Heart left ventricle (tissue), 16 donors: ENCODE measurements around the gene CFAP97D2. TPM values are rescaled to one million over a fixed set of nuclear protein-coding genes. Genes with fewer than 3 reads are reported as not detected.
A peak's percentile ranks its signal among the peaks of the same experiment; 100 is the strongest.

Experiments used
- ATAC-seq, 4 donors: fragments of 200-7000 bp; cut with Tn5 transposase; one replicate each; pipeline ENCODE4 v1.9.1; 2020 to 2022; ENCODE audit warnings: moderate library complexity in 4 of 4, mild to moderate bottlenecking in 3 of 4, moderate number of reproducible peaks in 1 of 4
- DNase-seq, 5 donors: peaks; one replicate each; pipeline ENCODE4 v3.0.0-alpha.2; 2020
- H3K27ac ChIP-seq, 12 donors: fragments of 200-600 bp; sonication (generic) in 4 of 12; one replicate each; pipeline versions ENCODE4 v1.5.0 to v1.8.0; 2016 to 2022; ENCODE audit warnings: mild to moderate bottlenecking in 2 of 12
- H3K27me3 ChIP-seq, 9 donors: fragments of 200-600 bp; sonication (generic) in 2 of 9; one replicate each; pipeline versions ENCODE4 v1.5.1 to v1.8.0; 2016 to 2022; ENCODE audit warnings: mild to moderate bottlenecking in 3 of 9
- H3K36me3 ChIP-seq, 9 donors: fragments of 200-600 bp; sonication (generic) in 2 of 9; one replicate each; pipeline versions ENCODE4 v1.5.0 to v1.8.0; 2018 to 2022; ENCODE audit warnings: mild to moderate bottlenecking in 2 of 9
- H3K4me1 ChIP-seq, 12 donors: fragments of 200-600 bp; sonication (generic) in 4 of 12; one replicate each; pipeline versions ENCODE4 v1.5.0 to v1.8.0; 2016 to 2022; ENCODE audit warnings: mild to moderate bottlenecking in 3 of 12
- H3K4me3 ChIP-seq, 12 donors: fragments of 200-600 bp; sonication (generic) in 4 of 12; one replicate each; pipeline versions ENCODE4 v1.5.0 to v1.8.0; 2017 to 2022; ENCODE audit warnings: mild to moderate bottlenecking in 9 of 12, moderate library complexity in 4 of 12
- H3K9me3 ChIP-seq, 12 donors: fragments of 200-600 bp; sonication (generic) in 4 of 12; one replicate each; pipeline versions ENCODE4 v1.5.0 to v1.8.0; 2016 to 2022; ENCODE audit warnings: mild to moderate bottlenecking in 1 of 12
- POLR2A ChIP-seq, 2 donors: fragments of 450-650 bp; IDR thresholded peaks; one replicate each; pipeline ENCODE4 v1.6.1; 2017; ENCODE audit warnings: antibody characterized with exemption in 2 of 2, mild to moderate bottlenecking in 2 of 2, moderate library complexity in 2 of 2
- WGBS, 4 donors: extraction: QIAGEN DNeasy Blood & Tissue Kit in 2 of 4; methylation state at CpG; one replicate each; pipeline versions ENCODE4 v1.1.5 to v1.1.7; 2013 to 2018; 5-methylcytosine and 5-hydroxymethylcytosine counted together
- intact Hi-C, 10 donors: fragments of 100-400 bp; cut with DNase I; formaldehyde crosslinking; loops; one replicate each; pipeline versions ENCODE4 v1.11.1 to v1.14.2; 2022
- polyA plus RNA-seq, 2 donors: library from polyadenylated mRNA; stranded (reverse); fragments of 200-250 nt; gene quantifications; one replicate each; pipeline ENCODE4 v1.2.3, GENCODE V29; 2013
- total RNA-seq, 9 donors: library from RNA; depleted of rRNA in 2 of 9; stranded (reverse); fragments of >200 nt in 2 of 9; fragmentation: NEBNext Ultra II Directional in 3 of 9; extraction: Animal tissue kit (Norgen Biotek cat#: 25700) in 3 of 9; gene quantifications; one replicate each; pipeline versions ENCODE4 v1.1.0 to v1.2.4, GENCODE V29; 2016 to 2023
- TF ChIP-seq, protein P1 (sequence below), 12 donors: fragments of 200-600 bp; sonication (generic) in 4 of 12; IDR thresholded peaks; one replicate each; pipeline versions ENCODE4 v1.5.0 to v1.8.0; 2018 to 2022; ENCODE audit warnings: antibody characterized with exemption in 12 of 12, mild to moderate bottlenecking in 5 of 12
- donor health status: ischemic (EF 13 %, LVEDD 7.1; RV severe dilation, severe dysfunction).
- donor health status: healthy with polysubstance abuse.
- donor health status: DM: no; HTN: yes; CAD: no.
- donor health status: DM: no; HTN: no; CAD: no.
- donor health status: ischemic (EF 25% LVEDD 6.9; RV normal size, moderate dysfunction).
- donor health status: ischemic (EF 25% LVEDD 5.7; RV mildly dilated, moderate dysfunction).
- donor health status: healthy.
- donor health status: DM: yes; HTN: yes; CAD: no.
- donor health status: ischemic (EF 35%, LVEDD 5.7; RV mildly dilated, moderate dysfunction).
- donor health status: nonischemic (EF 11% LVEDD 7.7; RV severe dilation, severe dysfunction).
- donor health status: DM: yes; HTN: yes; CAD: no.
- donor health status: PGD.
- donor health status: ischemic (EF 29% LVEDD 5.4; RV normal size, mild dysfunction).
- donor health status: nonischemic (EF 23%, LVEDD 6.1; RV moderate dilation, normal function).

The CFAP97D2 gene
- total and polyA plus RNA-seq, 11 donors: not detected

DNA sequence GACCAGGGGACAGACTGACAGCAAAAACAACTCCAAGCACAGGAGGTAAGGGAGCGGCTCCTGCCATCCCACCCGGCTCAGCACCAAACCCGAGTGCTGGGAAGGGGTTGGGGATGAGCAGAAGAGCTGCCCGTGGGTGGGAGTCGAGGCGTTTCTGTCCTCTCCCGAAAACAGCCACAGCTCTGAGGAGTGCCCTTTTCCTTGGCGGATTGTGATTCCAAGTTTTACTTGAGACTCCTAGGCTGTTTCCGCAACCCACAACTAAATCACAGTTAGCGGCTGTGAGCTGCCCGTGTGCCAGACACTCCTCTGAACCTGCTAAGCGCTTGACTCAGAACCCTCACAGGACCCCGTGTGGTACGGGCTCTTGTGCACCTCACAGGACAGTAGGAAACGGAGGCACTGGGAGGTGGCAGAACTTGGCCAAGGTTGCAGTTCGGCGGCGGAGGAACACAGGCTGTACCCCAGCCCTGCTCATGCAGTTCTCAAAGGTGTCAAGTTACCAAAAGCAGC is 21.4 kb downstream of the CFAP97D2 start:
- H3K36me3 ChIP-seq: no peaks in the 10 kb centered on the region
- intact Hi-C loops: no loop called here
- WGBS, 4 donors: 27 to 86% (median 43%) methylated on average over 18 of the region's 18 CpGs
- peak overlapping the region in 1 of 12 donors; percentile 20 for H3K4me3 ChIP-seq
- DNase-seq (no peak), ATAC-seq (no peak)
- H3K4me1 ChIP-seq: no peaks in the 10 kb centered on the region
- H3K27ac ChIP-seq: no peak overlapping the region
- H3K9me3 ChIP-seq: no peaks in the 10 kb centered on the region
- TF ChIP-seq, protein P1, sequence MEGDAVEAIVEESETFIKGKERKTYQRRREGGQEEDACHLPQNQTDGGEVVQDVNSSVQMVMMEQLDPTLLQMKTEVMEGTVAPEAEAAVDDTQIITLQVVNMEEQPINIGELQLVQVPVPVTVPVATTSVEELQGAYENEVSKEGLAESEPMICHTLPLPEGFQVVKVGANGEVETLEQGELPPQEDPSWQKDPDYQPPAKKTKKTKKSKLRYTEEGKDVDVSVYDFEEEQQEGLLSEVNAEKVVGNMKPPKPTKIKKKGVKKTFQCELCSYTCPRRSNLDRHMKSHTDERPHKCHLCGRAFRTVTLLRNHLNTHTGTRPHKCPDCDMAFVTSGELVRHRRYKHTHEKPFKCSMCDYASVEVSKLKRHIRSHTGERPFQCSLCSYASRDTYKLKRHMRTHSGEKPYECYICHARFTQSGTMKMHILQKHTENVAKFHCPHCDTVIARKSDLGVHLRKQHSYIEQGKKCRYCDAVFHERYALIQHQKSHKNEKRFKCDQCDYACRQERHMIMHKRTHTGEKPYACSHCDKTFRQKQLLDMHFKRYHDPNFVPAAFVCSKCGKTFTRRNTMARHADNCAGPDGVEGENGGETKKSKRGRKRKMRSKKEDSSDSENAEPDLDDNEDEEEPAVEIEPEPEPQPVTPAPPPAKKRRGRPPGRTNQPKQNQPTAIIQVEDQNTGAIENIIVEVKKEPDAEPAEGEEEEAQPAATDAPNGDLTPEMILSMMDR (IDR thresholded peaks at IDR 0.05): no peak
- TF ChIP-seq POLR2A (IDR thresholded peaks at IDR 0.05): no peak
- H3K27me3 ChIP-seq: peaks cover 0 to 15% (median 6%) of the 10 kb centered on the region in 9 donors

DNA sequence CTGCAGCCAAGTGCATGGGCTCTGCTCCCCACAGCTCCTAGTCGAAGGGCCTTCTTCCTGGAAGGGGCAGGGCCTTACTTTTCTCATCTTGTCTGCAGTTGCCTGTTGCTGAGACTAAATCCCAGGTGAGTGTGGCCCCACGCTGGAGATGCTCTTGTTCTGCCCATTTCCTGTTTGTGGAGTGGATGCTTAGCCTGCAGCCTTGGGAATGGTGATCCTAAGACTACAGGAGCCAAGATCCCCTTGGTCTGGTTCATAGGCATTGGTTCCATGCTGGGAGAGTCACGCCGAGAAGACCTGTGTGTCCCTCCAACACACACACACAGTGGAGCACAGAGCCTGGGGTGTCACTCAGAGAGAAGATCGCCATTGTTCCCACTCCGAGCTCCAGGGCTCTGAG is 23.5 kb downstream of the CFAP97D2 start:
- DNase-seq (no peak), ATAC-seq (no peak)
- WGBS, 4 donors: 72 to 92% (median 79%) methylated on average over 6 of the region's 6 CpGs
- H3K27me3 ChIP-seq: peaks cover 0 to 15% (median 6%) of the 10 kb centered on the region in 9 donors
- no peaks in the 10 kb centered on the region for H3K36me3 ChIP-seq
- intact Hi-C loops: no loop called here
- no peak overlapping the region for H3K4me3 ChIP-seq
- TF ChIP-seq, protein P1 (IDR thresholded peaks at IDR 0.05): no peak
- TF ChIP-seq POLR2A (IDR thresholded peaks at IDR 0.05): no peak
- peaks cover 0 to 4% (median 0%) of the 10 kb centered on the region in 12 donors for H3K9me3 ChIP-seq
- no peak overlapping the region for H3K27ac ChIP-seq
- H3K4me1 ChIP-seq: no peaks in the 10 kb centered on the region

DNA sequence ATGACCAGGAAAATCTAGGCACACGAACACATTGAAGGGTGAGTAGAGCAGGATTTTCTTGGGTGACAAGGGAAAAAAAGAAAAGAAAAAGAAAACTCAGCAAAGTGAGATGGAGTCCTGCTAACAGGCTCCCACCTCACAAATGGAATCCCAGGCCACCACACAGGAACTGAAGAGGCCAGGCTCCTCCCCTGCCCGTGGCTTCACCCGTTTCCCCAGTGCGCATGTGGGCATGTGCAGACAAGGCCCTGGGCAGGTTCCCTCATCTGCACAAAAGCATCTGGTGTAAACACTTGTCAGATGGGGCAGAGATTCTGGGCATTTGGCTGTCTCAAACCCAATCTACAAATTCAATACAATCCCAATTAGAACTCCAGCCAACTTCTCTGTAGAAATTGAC is 24.5 kb downstream of the CFAP97D2 start:
- no peak overlapping the region for H3K27ac ChIP-seq
- H3K4me1 ChIP-seq: no peaks in the 10 kb centered on the region
- intact Hi-C loops: no loop called here
- peaks cover 0 to 15% (median 6%) of the 10 kb centered on the region in 9 donors for H3K27me3 ChIP-seq
- TF ChIP-seq POLR2A (IDR thresholded peaks at IDR 0.05): no peak
- TF ChIP-seq, protein P1 (IDR thresholded peaks at IDR 0.05): no peak
- no peaks in the 10 kb centered on the region for H3K36me3 ChIP-seq
- WGBS, 4 donors: 47 to 78% (median 73%) methylated on average over 4 of the region's 4 CpGs
- DNase-seq (no peak), ATAC-seq (no peak)
- no peak overlapping the region for H3K4me3 ChIP-seq
- H3K9me3 ChIP-seq: peaks cover 0 to 4% (median 0%) of the 10 kb centered on the region in 12 donors

DNA sequence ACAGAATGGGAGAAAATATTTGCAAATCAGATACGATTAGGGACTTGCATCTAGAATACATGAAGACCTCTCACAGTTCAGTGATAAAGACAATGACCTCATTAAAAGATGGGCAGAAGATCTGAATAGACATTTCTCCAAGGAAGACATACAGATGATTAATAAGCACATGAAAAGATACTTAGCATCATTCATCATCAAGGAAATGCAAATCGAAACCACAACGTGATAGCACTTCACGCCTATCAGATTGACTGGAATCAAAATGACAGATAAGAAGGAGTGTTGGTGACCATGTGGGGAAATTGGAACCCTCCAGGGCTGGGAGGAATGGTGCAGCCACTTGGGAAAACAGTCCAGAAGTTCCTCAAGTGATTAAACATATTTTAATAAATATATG is 25.8 kb downstream of the CFAP97D2 start:
- no peak for DNase-seq
- ATAC-seq: no peak
- H3K4me3 ChIP-seq: no peak overlapping the region
- TF ChIP-seq, protein P1 (IDR thresholded peaks at IDR 0.05): no peak
- no peak for TF ChIP-seq POLR2A (IDR thresholded peaks at IDR 0.05)
- H3K36me3 ChIP-seq: no peaks in the 10 kb centered on the region
- H3K27ac ChIP-seq: no peak overlapping the region
- WGBS, 4 donors: 71 to 80% (median 75%) methylated on average over 4 of the region's 4 CpGs
- peaks cover 0 to 4% (median 0%) of the 10 kb centered on the region in 12 donors for H3K9me3 ChIP-seq
- no peaks in the 10 kb centered on the region for H3K4me1 ChIP-seq
- peaks cover 0 to 15% (median 6%) of the 10 kb centered on the region in 9 donors for H3K27me3 ChIP-seq
- intact Hi-C loops: no loop called here
